ENCODE results near the gene PYGM.

PYGM gene

GRCh38 chr11:64799256-64799622 is 39.5 kb upstream of the PYGM start:
- Histone ChIP-seq H3K4me1 (ENCODE audit: control insufficient read depth in 1 of 2, insufficient read depth in 1 of 2, low read depth in 1 of 2, low read length in 1 of 2) (peaks cover 43 to 52% of the 10 kb centered on the region in 2 experiments), H3K9me3 (no peaks in the 10 kb centered on the region), H3K36me3 (peaks cover 65% of the 10 kb centered on the region), H3K27me3 (no peaks in the 10 kb centered on the region), H3K27ac (peak overlapping the region; percentile 88), H3K4me3 (ENCODE audit: low read depth in 1 of 2, low read length in 1 of 2) (no peak overlapping the region)
- TF ChIP-seq, protein P1, sequence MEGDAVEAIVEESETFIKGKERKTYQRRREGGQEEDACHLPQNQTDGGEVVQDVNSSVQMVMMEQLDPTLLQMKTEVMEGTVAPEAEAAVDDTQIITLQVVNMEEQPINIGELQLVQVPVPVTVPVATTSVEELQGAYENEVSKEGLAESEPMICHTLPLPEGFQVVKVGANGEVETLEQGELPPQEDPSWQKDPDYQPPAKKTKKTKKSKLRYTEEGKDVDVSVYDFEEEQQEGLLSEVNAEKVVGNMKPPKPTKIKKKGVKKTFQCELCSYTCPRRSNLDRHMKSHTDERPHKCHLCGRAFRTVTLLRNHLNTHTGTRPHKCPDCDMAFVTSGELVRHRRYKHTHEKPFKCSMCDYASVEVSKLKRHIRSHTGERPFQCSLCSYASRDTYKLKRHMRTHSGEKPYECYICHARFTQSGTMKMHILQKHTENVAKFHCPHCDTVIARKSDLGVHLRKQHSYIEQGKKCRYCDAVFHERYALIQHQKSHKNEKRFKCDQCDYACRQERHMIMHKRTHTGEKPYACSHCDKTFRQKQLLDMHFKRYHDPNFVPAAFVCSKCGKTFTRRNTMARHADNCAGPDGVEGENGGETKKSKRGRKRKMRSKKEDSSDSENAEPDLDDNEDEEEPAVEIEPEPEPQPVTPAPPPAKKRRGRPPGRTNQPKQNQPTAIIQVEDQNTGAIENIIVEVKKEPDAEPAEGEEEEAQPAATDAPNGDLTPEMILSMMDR (IDR thresholded peaks at IDR 0.05) = no peak

DNA sequence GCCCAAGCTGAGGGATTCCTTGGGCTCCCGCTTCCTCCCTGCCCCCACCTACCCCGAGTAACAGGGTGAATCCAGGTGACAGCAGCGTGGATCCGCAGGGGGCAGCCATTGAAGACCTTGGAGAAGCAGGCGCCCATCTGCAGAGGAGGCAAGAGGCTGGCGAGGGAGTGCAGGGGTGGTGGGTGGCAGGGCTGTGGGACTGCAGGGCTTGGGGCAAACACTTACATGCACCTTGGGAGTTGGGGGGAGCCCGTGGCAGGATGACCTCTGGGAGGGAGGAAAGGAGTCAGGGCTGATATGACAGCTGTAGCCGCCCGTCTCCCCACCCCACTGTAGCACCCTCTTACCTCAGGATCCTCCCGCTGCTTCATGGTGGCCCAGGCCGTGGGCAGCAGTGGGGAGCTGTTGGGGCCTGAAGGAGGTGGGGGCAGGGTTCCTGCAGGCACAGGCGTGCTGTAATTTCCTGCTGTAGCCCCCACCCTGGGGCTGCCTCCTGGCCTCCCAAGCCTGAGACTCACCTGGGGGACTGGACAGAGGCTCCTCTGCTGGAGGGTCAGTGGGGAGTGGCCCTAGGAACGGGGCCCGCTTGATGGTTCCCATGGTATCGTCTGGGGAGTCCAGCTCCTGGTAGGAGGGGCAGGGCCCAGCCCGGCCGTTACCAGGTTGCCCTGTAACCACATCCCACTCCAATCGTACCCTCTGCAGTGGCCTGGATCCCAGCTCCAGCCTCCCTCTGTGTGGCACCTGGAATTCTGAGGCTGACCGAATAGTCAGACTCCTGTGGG is 37.2 kb upstream of the PYGM start:
- no peak overlapping the region for H3K4me3 ChIP-seq (ENCODE audit: low read depth in 1 of 2, low read length in 1 of 2)
- no peaks in the 10 kb centered on the region for H3K27me3 ChIP-seq
- H3K9me3 ChIP-seq = no peaks in the 10 kb centered on the region
- peaks cover 86% of the 10 kb centered on the region for H3K36me3 ChIP-seq
- peak overlapping the region; percentile 2 for H3K27ac ChIP-seq
- TF ChIP-seq, protein P1 (IDR thresholded peaks at IDR 0.05) = no peak
- peaks cover 26 to 38% of the 10 kb centered on the region in 2 experiments for H3K4me1 ChIP-seq (ENCODE audit: control insufficient read depth in 1 of 2, insufficient read depth in 1 of 2, low read depth in 1 of 2, low read length in 1 of 2)

DNA sequence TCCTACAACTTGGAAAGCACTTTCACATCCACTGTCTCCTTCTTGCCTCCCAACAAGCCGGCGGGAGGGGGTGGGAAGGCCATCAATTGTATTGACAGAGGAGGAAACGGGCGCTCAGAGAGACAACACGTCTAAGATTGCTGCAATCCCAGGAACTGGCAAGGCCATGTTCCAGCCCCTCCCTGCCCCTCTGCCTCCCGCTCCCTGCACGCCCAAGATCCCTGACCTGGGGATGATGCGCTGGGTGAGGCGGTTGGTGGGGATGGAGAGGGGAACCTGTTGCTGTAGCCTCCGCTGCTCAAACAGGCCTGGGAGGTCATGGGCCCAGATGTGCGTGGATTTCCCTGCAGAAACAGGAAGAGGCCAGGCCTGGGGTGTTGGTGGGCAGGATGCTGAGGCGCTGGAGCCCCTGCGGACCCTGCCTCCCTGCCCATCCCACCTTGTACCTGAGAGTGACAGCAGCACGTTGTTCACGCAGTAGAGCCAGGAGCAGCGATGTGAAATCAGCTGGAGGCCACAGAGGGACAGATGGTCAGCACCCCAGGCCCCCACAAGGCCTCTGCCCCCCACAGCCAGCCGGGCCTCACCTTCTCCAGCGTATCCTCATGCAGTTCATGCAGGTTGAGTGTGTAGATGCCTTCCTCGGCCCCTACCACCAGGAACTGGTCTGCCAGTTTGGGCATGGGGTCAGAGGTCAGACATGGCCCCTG is 36.4 kb upstream of the PYGM start:
- TF ChIP-seq, protein P1 (IDR thresholded peaks at IDR 0.05) = no peak
- Histone ChIP-seq H3K36me3 (peaks cover 92% of the 10 kb centered on the region), H3K4me1 (ENCODE audit: control insufficient read depth in 1 of 2, insufficient read depth in 1 of 2, low read depth in 1 of 2, low read length in 1 of 2) (peaks cover 19 to 30% of the 10 kb centered on the region in 2 experiments), H3K4me3 (ENCODE audit: low read depth in 1 of 2, low read length in 1 of 2) (no peak overlapping the region), H3K9me3 (no peaks in the 10 kb centered on the region), H3K27me3 (no peaks in the 10 kb centered on the region), H3K27ac (peak overlapping the region; percentile 2)

GRCh38 chr11:64794526-64794925 is 34.8 kb upstream of the PYGM start:
- no peaks in the 10 kb centered on the region for H3K9me3 ChIP-seq
- H3K4me3 ChIP-seq (ENCODE audit: low read depth in 1 of 2, low read length in 1 of 2) = no peak overlapping the region
- H3K36me3 ChIP-seq = peaks cover 92% of the 10 kb centered on the region
- TF ChIP-seq, protein P1 (IDR thresholded peaks at IDR 0.05) = no peak
- peaks cover 8 to 15% of the 10 kb centered on the region in 2 experiments for H3K4me1 ChIP-seq (ENCODE audit: control insufficient read depth in 1 of 2, insufficient read depth in 1 of 2, low read depth in 1 of 2, low read length in 1 of 2)
- H3K27me3 ChIP-seq = no peaks in the 10 kb centered on the region
- no peak overlapping the region for H3K27ac ChIP-seq

- Histone ChIP-seq H3K9me3 (no peaks in the 10 kb centered on the region), H3K27ac (no peak overlapping the region), H3K27me3 (no peaks in the 10 kb centered on the region), H3K36me3 (peaks cover 92% of the 10 kb centered on the region), H3K4me3 (ENCODE audit: low read depth in 1 of 2, low read length in 1 of 2) (no peak overlapping the region), H3K4me1 (ENCODE audit: control insufficient read depth in 1 of 2, insufficient read depth in 1 of 2, low read depth in 1 of 2, low read length in 1 of 2) (peaks cover 8 to 15% of the 10 kb centered on the region in 2 experiments)
- TF ChIP-seq, protein P1 (IDR thresholded peaks at IDR 0.05) = no peak
Observed at GRCh38 chr11:64793271-64794160, 33.7 kb upstream of the PYGM start.

Data from neutrophil (primary cell).